Testis (tissue), 2 donors: ENCODE data around the gene MYOM3.

Source experiments
- POLR2A ChIP-seq: fragments of 450-650 bp; IDR thresholded peaks from one replicate; pipeline ENCODE4 v1.6.1; 2017; ENCODE audit warnings: antibody characterized with exemption, mild to moderate bottlenecking, moderate library complexity
- TF ChIP-seq, protein P1 (sequence below), 3 experiments: fragments of 450-650 bp in 2 of 3; fragments of 200-600 bp in 1 of 3; sonication (generic) in 1 of 3; IDR thresholded peaks; one replicate each; pipeline ENCODE4 v1.5.1; 2016 to 2019; ENCODE audit warnings: antibody characterized with exemption in 3 of 3, mild to moderate bottlenecking in 2 of 3, moderate library complexity in 1 of 3

DNA sequence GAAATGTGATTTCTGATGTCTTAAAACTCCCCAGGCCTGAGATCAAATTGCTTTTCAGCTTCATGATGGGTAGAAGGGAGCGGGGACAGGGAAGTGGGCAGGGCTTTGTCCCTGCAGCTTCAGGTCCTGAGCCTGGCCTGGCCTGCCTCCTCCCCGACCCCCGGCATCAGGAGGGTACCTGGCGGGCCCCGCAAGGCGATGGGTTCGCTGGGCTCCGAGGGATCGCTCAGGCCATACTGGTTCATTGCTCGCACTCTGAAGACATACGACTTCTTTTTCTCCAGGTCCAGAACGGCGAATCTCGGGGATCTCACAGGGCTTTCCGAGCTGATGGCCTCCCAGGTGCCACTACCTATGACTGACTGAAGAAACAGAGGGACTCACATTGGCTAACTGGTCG is 25.5 kb downstream of the MYOM3 start:
- TF ChIP-seq, protein P1, sequence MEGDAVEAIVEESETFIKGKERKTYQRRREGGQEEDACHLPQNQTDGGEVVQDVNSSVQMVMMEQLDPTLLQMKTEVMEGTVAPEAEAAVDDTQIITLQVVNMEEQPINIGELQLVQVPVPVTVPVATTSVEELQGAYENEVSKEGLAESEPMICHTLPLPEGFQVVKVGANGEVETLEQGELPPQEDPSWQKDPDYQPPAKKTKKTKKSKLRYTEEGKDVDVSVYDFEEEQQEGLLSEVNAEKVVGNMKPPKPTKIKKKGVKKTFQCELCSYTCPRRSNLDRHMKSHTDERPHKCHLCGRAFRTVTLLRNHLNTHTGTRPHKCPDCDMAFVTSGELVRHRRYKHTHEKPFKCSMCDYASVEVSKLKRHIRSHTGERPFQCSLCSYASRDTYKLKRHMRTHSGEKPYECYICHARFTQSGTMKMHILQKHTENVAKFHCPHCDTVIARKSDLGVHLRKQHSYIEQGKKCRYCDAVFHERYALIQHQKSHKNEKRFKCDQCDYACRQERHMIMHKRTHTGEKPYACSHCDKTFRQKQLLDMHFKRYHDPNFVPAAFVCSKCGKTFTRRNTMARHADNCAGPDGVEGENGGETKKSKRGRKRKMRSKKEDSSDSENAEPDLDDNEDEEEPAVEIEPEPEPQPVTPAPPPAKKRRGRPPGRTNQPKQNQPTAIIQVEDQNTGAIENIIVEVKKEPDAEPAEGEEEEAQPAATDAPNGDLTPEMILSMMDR (IDR thresholded peaks at IDR 0.05) = no peak
- no peak for TF ChIP-seq POLR2A
